Endothelial cell (in vitro differentiated cells): Measurements from ENCODE around the gene LRBA. TPM values are rescaled to one million over a fixed set of nuclear protein-coding genes. Genes with fewer than 3 reads are reported as not detected.

Experiments used
- DNase-seq: peaks from one replicate; pipeline ENCODE4 v3.0.0; 2021; ENCODE audit warnings: low spot score
- H3K27ac Mint-ChIP-seq: one replicate; pipeline ENCODE4 v1.8.0; 2021; ENCODE audit warnings: mixed read lengths, inconsistent platforms; ENCODE audit not compliant: unreplicated experiment
- H3K27me3 Mint-ChIP-seq: one replicate; pipeline ENCODE4 v1.8.0; 2021; ENCODE audit warnings: mild to moderate bottlenecking, moderate library complexity, mixed read lengths, inconsistent platforms; ENCODE audit not compliant: unreplicated experiment
- H3K36me3 Mint-ChIP-seq: one replicate; pipeline ENCODE4 v1.8.0; 2021; ENCODE audit warnings: mild to moderate bottlenecking, low read depth, mixed read lengths, inconsistent platforms; ENCODE audit not compliant: unreplicated experiment
- H3K4me1 Mint-ChIP-seq: one replicate; pipeline ENCODE4 v1.8.0; 2021; ENCODE audit warnings: mild to moderate bottlenecking, mixed read lengths, inconsistent platforms; ENCODE audit not compliant: unreplicated experiment
- H3K4me3 Mint-ChIP-seq: one replicate; pipeline ENCODE4 v1.8.0; 2021; ENCODE audit warnings: mild to moderate bottlenecking, mixed read lengths, inconsistent platforms; ENCODE audit not compliant: unreplicated experiment
- H3K9me3 Mint-ChIP-seq: one replicate; pipeline ENCODE4 v1.8.0; 2021; ENCODE audit warnings: mixed read lengths, inconsistent platforms; ENCODE audit not compliant: unreplicated experiment
- CTCF ChIP-seq: fragments of 200-600 bp; sonication (generic); IDR thresholded peaks from one replicate; pipeline ENCODE4 v1.5.0; 2021; ENCODE audit warnings: antibody characterized with exemption; ENCODE audit not compliant: unreplicated experiment
- total RNA-seq: library from RNA; stranded (reverse); fragmentation: NEBNext Ultra II Directional; extraction: Animal tissue kit (Norgen Biotek cat#: 25700); gene quantifications from one replicate; pipeline ENCODE4 v1.2.1, GENCODE V29; 2021; ENCODE audit not compliant: unreplicated experiment

LRBA gene
- total RNA-seq, 1 donor from 2014 or later: 44.3 TPM

GRCh38 chr4:151012820-151013219 lies 2.3 kb downstream of the LRBA start:
- Mint-ChIP-seq H3K4me3 (peak overlapping the region; percentile 20), H3K4me1 (peaks cover 19% of the 10 kb centered on the region), H3K27ac (no peak overlapping the region), H3K36me3 (no peaks in the 10 kb centered on the region), H3K27me3 (no peaks in the 10 kb centered on the region), H3K9me3 (no peaks in the 10 kb centered on the region)
- no peak for TF ChIP-seq CTCF
- DNase-seq: no peak

- Mint-ChIP-seq H3K27ac (no peak overlapping the region), H3K27me3 (no peaks in the 10 kb centered on the region), H3K4me1 (peaks cover 19% of the 10 kb centered on the region), H3K9me3 (no peaks in the 10 kb centered on the region), H3K36me3 (no peaks in the 10 kb centered on the region), H3K4me3 (no peak overlapping the region)
- no peak for TF ChIP-seq CTCF
- DNase-seq: no peak
Observed at GRCh38 chr4:151012376-151012775, 2.7 kb downstream of the LRBA start.

GRCh38 chr4:151004222-151004621 lies 10.9 kb downstream of the LRBA start:
- no peaks in the 10 kb centered on the region for H3K9me3 Mint-ChIP-seq
- H3K4me3 Mint-ChIP-seq: no peak overlapping the region
- DNase-seq: no peak

GRCh38 chr4:151000747-151001429 lies 14.2 kb downstream of the LRBA start:
- no peak overlapping the region for H3K27ac Mint-ChIP-seq
- no peaks in the 10 kb centered on the region for H3K9me3 Mint-ChIP-seq
- DNase-seq: no peak
- peaks cover 7% of the 10 kb centered on the region for H3K27me3 Mint-ChIP-seq
- no peaks in the 10 kb centered on the region for H3K36me3 Mint-ChIP-seq
- no peak overlapping the region for H3K4me3 Mint-ChIP-seq
- TF ChIP-seq CTCF: no peak
- peaks cover 11% of the 10 kb centered on the region for H3K4me1 Mint-ChIP-seq

More at GRCh38 chr4:151004222-151004621, 10.9 kb downstream of the LRBA start:
- no peaks in the 10 kb centered on the region for H3K36me3 Mint-ChIP-seq
- peaks cover 5% of the 10 kb centered on the region for H3K4me1 Mint-ChIP-seq
- H3K27ac Mint-ChIP-seq: no peak overlapping the region
- TF ChIP-seq CTCF: no peak
- H3K27me3 Mint-ChIP-seq: peaks cover 7% of the 10 kb centered on the region

- Mint-ChIP-seq H3K27me3 (peaks cover 7% of the 10 kb centered on the region), H3K27ac (no peak overlapping the region), H3K4me1 (peaks cover 11% of the 10 kb centered on the region), H3K36me3 (no peaks in the 10 kb centered on the region), H3K9me3 (no peaks in the 10 kb centered on the region), H3K4me3 (peak overlapping the region; percentile 34)
- DNase-seq: no peak
- TF ChIP-seq CTCF: no peak
Observed at GRCh38 chr4:150999086-150999485, 16.0 kb downstream of the LRBA start.
